Uterus (tissue), 4 donors: ENCODE data around the gene PARP4. TPM values are rescaled to one million over a fixed set of nuclear protein-coding genes. Genes with fewer than 3 reads are reported as not detected.

ENCODE experiments used
- DNase-seq, 2 donors: peaks; one replicate each; pipeline ENCODE4 v3.0.0-alpha.2; 2019 to 2020
- H3K27ac ChIP-seq, 2 donors: fragments of 200-600 bp; sonication (generic); 1 replicate in 1 of 2; 2 replicates in 1 of 2; pipeline ENCODE4 v1.5.1; 2016 to 2018
- H3K27me3 ChIP-seq, 2 donors: fragments of 200-600 bp; sonication (generic); one replicate each; pipeline ENCODE4 v1.5.1; 2018 to 2019; ENCODE audit warnings: control low read depth in 1 of 2
- H3K36me3 ChIP-seq, 2 donors: fragments of 200-600 bp; sonication (generic); one replicate each; pipeline ENCODE4 v1.5.1; 2019; ENCODE audit warnings: control low read depth in 1 of 2
- H3K4me1 ChIP-seq, 2 donors: fragments of 200-600 bp; sonication (generic); one replicate each; pipeline ENCODE4 v1.5.1; 2018 to 2019; ENCODE audit warnings: control low read depth in 1 of 2
- H3K4me3 ChIP-seq, 2 donors: fragments of 200-600 bp; sonication (generic); 1 replicate in 1 of 2; 2 replicates in 1 of 2; pipeline ENCODE4 v1.5.1; 2018 to 2019; ENCODE audit warnings: mild to moderate bottlenecking in 1 of 2
- H3K9me3 ChIP-seq, 2 donors: fragments of 200-600 bp; sonication (generic); one replicate each; pipeline ENCODE4 v1.5.1; 2019; ENCODE audit warnings: control low read depth in 1 of 2
- CTCF ChIP-seq, 4 experiments: fragments of 200-600 bp in 2 of 4; fragments of 450-650 bp in 2 of 4; sonication (generic) in 2 of 4; IDR thresholded peaks; one replicate each; pipeline ENCODE4 v1.5.1; 2016 to 2019; ENCODE audit warnings: antibody characterized with exemption in 4 of 4, mild to moderate bottlenecking in 2 of 4, moderate library complexity in 1 of 4
- POLR2A ChIP-seq, 2 donors: fragments of 450-650 bp; IDR thresholded peaks; one replicate each; pipeline ENCODE4 v1.6.1; 2016; ENCODE audit warnings: antibody characterized with exemption in 2 of 2, mild to moderate bottlenecking in 1 of 2, moderate library complexity in 1 of 2
- intact Hi-C: fragments of 100-400 bp; cut with DNase I; formaldehyde crosslinking; loops from one replicate; pipeline ENCODE4 v1.15.1; 2023; ENCODE audit warnings: low total_unique reads
- total RNA-seq, 4 donors: library from RNA; depleted of rRNA in 3 of 4; stranded (reverse); fragments of >200 nt in 3 of 4; gene quantifications; one replicate each; pipeline versions ENCODE4 v1.1.0 to v1.2.4, GENCODE V29; 2014 to 2023
- donor health status: DM: yes; HTN: yes; CAD: no.

Gene PARP4
- total RNA-seq, 4 donors from 2014 or later, result 19.5 to 59.7 (median 43.1) TPM

- Histone ChIP-seq H3K9me3 (no peaks in the 10 kb centered on the region), H3K4me3 (no peak overlapping the region), H3K36me3 (no peaks in the 10 kb centered on the region), H3K27ac (no peak overlapping the region), H3K27me3 (no peaks in the 10 kb centered on the region), H3K4me1 (no peaks in the 10 kb centered on the region)
- TF ChIP-seq CTCF (IDR thresholded peaks at IDR 0.05) (no peak), POLR2A (IDR thresholded peaks at IDR 0.05) (no peak)
- no peak for DNase-seq
- intact Hi-C loops, result no loop called here
Observed at GRCh38 chr13:24460256-24460655, 52.3 kb downstream of the PARP4 start.

GRCh38 chr13:24459726-24460125 is 52.9 kb downstream of the PARP4 start:
- intact Hi-C loops, result no loop called here
- no peak for DNase-seq
- Histone ChIP-seq H3K4me1 (no peaks in the 10 kb centered on the region), H3K4me3 (no peak overlapping the region), H3K27ac (no peak overlapping the region), H3K27me3 (no peaks in the 10 kb centered on the region), H3K36me3 (no peaks in the 10 kb centered on the region), H3K9me3 (no peaks in the 10 kb centered on the region)
- TF ChIP-seq POLR2A (IDR thresholded peaks at IDR 0.05) (no peak), CTCF (IDR thresholded peaks at IDR 0.05) (no peak)

GRCh38 chr13:24459234-24459633 is 53.3 kb downstream of the PARP4 start:
- Histone ChIP-seq H3K4me3 (no peak overlapping the region), H3K36me3 (no peaks in the 10 kb centered on the region), H3K27ac (no peak overlapping the region), H3K4me1 (no peaks in the 10 kb centered on the region), H3K27me3 (no peaks in the 10 kb centered on the region), H3K9me3 (no peaks in the 10 kb centered on the region)
- intact Hi-C loops, result no loop called here
- DNase-seq, result no peak
- TF ChIP-seq POLR2A (IDR thresholded peaks at IDR 0.05) (no peak), CTCF (IDR thresholded peaks at IDR 0.05) (no peak)

GRCh38 chr13:24458736-24459135 is 53.8 kb downstream of the PARP4 start:
- Histone ChIP-seq H3K27ac (no peak overlapping the region), H3K4me1 (no peaks in the 10 kb centered on the region), H3K27me3 (no peaks in the 10 kb centered on the region), H3K9me3 (no peaks in the 10 kb centered on the region), H3K36me3 (no peaks in the 10 kb centered on the region), H3K4me3 (no peak overlapping the region)
- intact Hi-C loops, result no loop called here
- TF ChIP-seq POLR2A (IDR thresholded peaks at IDR 0.05), result no peak
- TF ChIP-seq CTCF (IDR thresholded peaks at IDR 0.05), result no peak
- no peak for DNase-seq

GRCh38 chr13:24456396-24456795 is 56.2 kb downstream of the PARP4 start:
- intact Hi-C loops, result no loop called here
- Histone ChIP-seq H3K4me1 (no peaks in the 10 kb centered on the region), H3K36me3 (no peaks in the 10 kb centered on the region), H3K27me3 (no peaks in the 10 kb centered on the region), H3K27ac (no peak overlapping the region), H3K9me3 (no peaks in the 10 kb centered on the region), H3K4me3 (no peak overlapping the region)
- TF ChIP-seq CTCF (IDR thresholded peaks at IDR 0.05) (no peak), POLR2A (IDR thresholded peaks at IDR 0.05) (no peak)
- DNase-seq, result no peak
